GM18507 (cell line): ENCODE measurements around the gene SLC25A6.
"Not testable (repeated sequence)": the region's sequence is repeated elsewhere in the genome, so short reads cannot be mapped to it uniquely, and the experiment has no call there.

Experiments used
- DNase-seq: peaks from one replicate; pipeline ENCODE4 v3.0.0; 2011; ENCODE audit warnings: low read depth; ENCODE audit not compliant: insufficient read length; ENCODE audit errors: extremely low spot score
- FAIRE-seq: peaks from 2 replicates; lab custom pipeline; 2011; peaks lifted over from hg19 to GRCh38; lab: Jason Lieb, UNC

Gene SLC25A6

GRCh38 chrX:1360171-1360570 is 31.7 kb downstream of the SLC25A6 start:
- no peak for DNase-seq
- FAIRE-seq, result no peak

- FAIRE-seq (no peak), DNase-seq (no peak)
Measured at GRCh38 chrX:1359477-1359873, 32.4 kb downstream of the SLC25A6 start.

GRCh38 chrX:1358793-1359476 is 33.0 kb downstream of the SLC25A6 start:
- FAIRE-seq, result no peak
- no peak for DNase-seq

- DNase-seq (no peak), FAIRE-seq (no peak)
Measured at GRCh38 chrX:1357993-1358392, 33.9 kb downstream of the SLC25A6 start.

- no peak for FAIRE-seq
Measured at GRCh38 chrX:1355131-1356046, 36.5 kb downstream of the SLC25A6 start.

GRCh38 chrX:1354036-1355019 is 37.6 kb downstream of the SLC25A6 start:
- DNase-seq (no peak), FAIRE-seq (no peak)

More at GRCh38 chrX:1355131-1356046, 36.5 kb downstream of the SLC25A6 start:
- DNase-seq, result no peak

GRCh38 chrX:1351981-1352714 is 39.8 kb downstream of the SLC25A6 start:
- no peak for FAIRE-seq
- DNase-seq, result no peak

GRCh38 chrX:1349606-1350005 is 42.3 kb downstream of the SLC25A6 start:
- not testable (repeated sequence) for DNase-seq, FAIRE-seq

- no peak for FAIRE-seq
- no peak for DNase-seq
Measured at GRCh38 chrX:1341545-1342184, 50.2 kb downstream of the SLC25A6 start.

- FAIRE-seq, result no peak
Measured at GRCh38 chrX:1336948-1337779, 54.7 kb downstream of the SLC25A6 start.

GRCh38 chrX:1336331-1336943 is 55.5 kb downstream of the SLC25A6 start, which contains the start of gene IL3RA:
Gene IL3RA (plus strand): TSS chrX:1336785. CDS start chrX:1341766, 4,981 bp downstream.
- FAIRE-seq, result peak; percentile 57
- DNase-seq, result no peak

More at GRCh38 chrX:1336948-1337779, 54.7 kb downstream of the SLC25A6 start:
- DNase-seq, result no peak
